Right lobe of liver (tissue), 6 donors: Measurements from ENCODE around the gene ING5. TPM values are rescaled to one million over a fixed set of nuclear protein-coding genes. Genes with fewer than 3 reads are reported as not detected.
A peak's percentile ranks its signal among the peaks of the same experiment; 100 is the strongest.

ENCODE experiments used
- ATAC-seq, 4 donors: fragments of 200-7000 bp; cut with Tn5 transposase; one replicate each; pipeline ENCODE4 v1.9.1; 2020; ENCODE audit warnings: mild to moderate bottlenecking in 4 of 4, moderate library complexity in 4 of 4
- DNase-seq, 3 donors: peaks; one replicate each; pipeline ENCODE4 v3.0.0-alpha.2; 2020
- H3K27ac ChIP-seq, 3 donors: fragments of 200-600 bp; one replicate each; pipeline ENCODE4 v1.8.0; 2022
- H3K27me3 ChIP-seq, 2 donors: fragments of 200-600 bp; one replicate each; pipeline ENCODE4 v1.8.0; 2022
- H3K36me3 ChIP-seq, 4 donors: fragments of 200-600 bp; sonication (generic) in 1 of 4; one replicate each; pipeline versions ENCODE4 v1.5.1 to v1.8.0; 2017 to 2022; ENCODE audit warnings: control low read depth in 1 of 4
- H3K4me1 ChIP-seq, 4 donors: fragments of 200-600 bp; sonication (generic) in 1 of 4; one replicate each; pipeline versions ENCODE4 v1.5.1 to v1.8.0; 2017 to 2022; ENCODE audit warnings: control low read depth in 1 of 4
- H3K4me3 ChIP-seq, 3 donors: fragments of 200-600 bp; one replicate each; pipeline ENCODE4 v1.8.0; 2022
- H3K9me3 ChIP-seq, 4 donors: fragments of 200-600 bp; sonication (generic) in 1 of 4; one replicate each; pipeline versions ENCODE4 v1.5.1 to v1.8.0; 2017 to 2022; ENCODE audit warnings: control low read depth in 1 of 4
- CTCF ChIP-seq, 4 donors: fragments of 200-600 bp in 3 of 4; fragments of 450-650 bp in 1 of 4; IDR thresholded peaks; one replicate each; pipeline versions ENCODE4 v1.5.1 to v1.8.0; 2016 to 2022; ENCODE audit warnings: antibody characterized with exemption in 4 of 4, mild to moderate bottlenecking in 2 of 4
- POLR2A ChIP-seq: fragments of 450-650 bp; IDR thresholded peaks from one replicate; pipeline ENCODE4 v1.6.1; 2017; ENCODE audit warnings: antibody characterized with exemption, mild to moderate bottlenecking
- WGBS: methylation state at CpG from one replicate; pipeline ENCODE4 v1.1.6; 2018; ENCODE audit warnings: low coverage, low lambda C conversion rate; ENCODE audit not compliant: insufficient coverage; ENCODE audit errors: missing lambda C conversion rate; 5-methylcytosine and 5-hydroxymethylcytosine counted together
- intact Hi-C, 2 donors: fragments of 100-400 bp; cut with DNase I; formaldehyde crosslinking; loops; one replicate each; pipeline versions ENCODE4 v1.11.2 to v1.14.1; 2022
- total RNA-seq, 6 experiments: library from RNA; depleted of rRNA in 2 of 6; stranded (reverse); fragments of >200 nt in 2 of 6; fragmentation: NEBNext Ultra II Directional in 3 of 6; extraction: Animal tissue kit (Norgen Biotek cat#: 25700) in 3 of 6; gene quantifications; one replicate each; pipeline versions ENCODE4 v1.1.0 to v1.2.4, GENCODE V29; 2016 to 2023
- donor health status: DM: no; HTN: yes; CAD: no.
- donor health status: DM: no; HTN: no; CAD: no.
- donor health status: DM: no; HTN: no; CAD: no.
- donor health status: DM: no; HTN: yes; CAD: no.
- donor health status: DM: no; HTN: yes; CAD: no.

ING5 gene
- total RNA-seq, 6 experiments from 2014 or later = 8.2 to 20.3 (median 13.0) TPM

GRCh38 chr2:241734208-241734466 lies 32.3 kb downstream of the ING5 start:
- Histone ChIP-seq H3K36me3 (no peaks in the 10 kb centered on the region), H3K27ac (peak overlapping the region in 2 of 3 donors; percentile 60 to 89), H3K27me3 (no peaks in the 10 kb centered on the region), H3K4me1 (peaks cover 0 to 23% (median 8%) of the 10 kb centered on the region in 4 donors), H3K4me3 (peak overlapping the region; percentile 90 to 95 (median 94)), H3K9me3 (no peaks in the 10 kb centered on the region)
- no peak for DNase-seq
- ATAC-seq = no peak
- TF ChIP-seq CTCF (IDR thresholded peaks at IDR 0.05) = no peak
- no peak for TF ChIP-seq POLR2A
- 0% methylated on average over 7 of the region's 25 CpGs for WGBS
- intact Hi-C loops = no loop called here

GRCh38 chr2:241734467-241735208 lies 32.8 kb downstream of the ING5 start, which contains the start of gene D2HGDH:
Gene D2HGDH (plus strand): TSS chr2:241734630. CDS start chr2:241735225, 595 bp downstream.
- Histone ChIP-seq H3K9me3 (no peaks in the 10 kb centered on the region), H3K27me3 (no peaks in the 10 kb centered on the region), H3K27ac (peak within 1 kb of the TSS; percentile 87 to 89 (median 87)), H3K4me3 (peak within 1 kb of the TSS; percentile 90 to 95 (median 94)), H3K36me3 (no peaks in the 10 kb centered on the region), H3K4me1 (peaks cover 0 to 23% (median 8%) of the 10 kb centered on the region in 4 donors)
- ATAC-seq (peak; percentile 89 to 93 (median 90)), DNase-seq (peak; percentile 97)
- TF ChIP-seq POLR2A = peak; percentile 79
- no peak for TF ChIP-seq CTCF (IDR thresholded peaks at IDR 0.05)
- WGBS = 0% methylated on average over 10 of the region's 98 CpGs
- intact Hi-C loops = no loop called here

- H3K36me3 ChIP-seq = no peaks in the 10 kb centered on the region
- H3K9me3 ChIP-seq = no peaks in the 10 kb centered on the region
- 50% methylated on average over 3 of the region's 3 CpGs for WGBS
- H3K4me1 ChIP-seq = peaks cover 0 to 29% (median 8%) of the 10 kb centered on the region in 4 donors
- peak overlapping the region in 2 of 3 donors; percentile 90 to 94 for H3K4me3 ChIP-seq
- ATAC-seq (peak in 1 of 4 donors; percentile 8), DNase-seq (no peak)
- TF ChIP-seq CTCF (IDR thresholded peaks at IDR 0.05) (no peak), POLR2A (no peak)
- intact Hi-C loops = no loop called here
- H3K27ac ChIP-seq = peak overlapping the region in 2 of 3 donors; percentile 87 to 89
- H3K27me3 ChIP-seq = no peaks in the 10 kb centered on the region
Observed at GRCh38 chr2:241736111-241736510, 34.3 kb downstream of the ING5 start.

- TF ChIP-seq CTCF (IDR thresholded peaks at IDR 0.05) (no peak), POLR2A (no peak)
Observed at GRCh38 chr2:241738040-241738686, 36.3 kb downstream of the ING5 start.

More at GRCh38 chr2:241738040-241738686, 36.3 kb downstream of the ING5 start:
- ATAC-seq = no peak
- no peak for DNase-seq
- WGBS = 100% methylated on average over 1 of the region's 17 CpGs
- no peaks in the 10 kb centered on the region for H3K36me3 ChIP-seq
- H3K27ac ChIP-seq = no peak overlapping the region
- H3K27me3 ChIP-seq = no peaks in the 10 kb centered on the region
- H3K9me3 ChIP-seq = no peaks in the 10 kb centered on the region
- H3K4me1 ChIP-seq = peaks cover 0 to 29% (median 8%) of the 10 kb centered on the region in 4 donors
- intact Hi-C loops = no loop called here
- H3K4me3 ChIP-seq = no peak overlapping the region
